ENCODE results near the gene DCP1A. TPM values are rescaled to one million over a fixed set of nuclear protein-coding genes. Genes with fewer than 3 reads are reported as not detected.
"Not testable (repeated sequence)": the region's sequence is repeated elsewhere in the genome, so short reads cannot be mapped to it uniquely, and the experiment has no call there.

The DCP1A gene
- total RNA-seq, 1 donor from 2014 or later: 32.9 TPM

DNA sequence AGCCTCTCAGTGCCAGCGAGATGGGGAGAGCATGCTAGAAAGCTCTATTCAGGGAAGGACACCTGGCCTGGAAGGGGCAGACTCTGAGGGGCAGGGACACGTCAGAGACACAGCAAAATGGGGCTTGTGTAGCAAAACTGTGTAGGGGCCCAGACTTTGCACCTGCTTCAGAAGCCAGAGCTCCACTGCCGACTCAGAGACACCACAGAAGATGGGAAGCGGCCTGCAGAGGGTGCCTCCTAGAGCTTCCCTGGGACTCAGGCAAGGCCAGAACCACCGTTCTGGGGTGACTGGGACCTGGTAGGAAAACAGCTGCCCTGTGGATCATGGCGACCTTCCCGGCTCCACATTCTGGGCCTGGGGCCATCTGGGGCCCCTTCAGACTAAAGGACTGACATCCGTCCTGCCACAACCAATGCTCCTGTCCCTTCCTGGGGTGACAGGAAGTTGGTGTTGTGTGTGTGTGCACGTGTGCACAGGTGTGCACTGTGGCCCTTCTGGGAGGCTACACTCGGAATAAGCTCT is 74.1 kb downstream of the DCP1A start:
- no peaks in the 10 kb centered on the region for H3K27me3 ChIP-seq
- DNase-seq (ENCODE audit: extremely low spot score in 2 of 2): no peak
- no peak overlapping the region for H3K27ac ChIP-seq
- no peaks in the 10 kb centered on the region for H3K36me3 ChIP-seq
- no peaks in the 10 kb centered on the region for H3K9me3 ChIP-seq
- H3K4me3 ChIP-seq: no peak overlapping the region
- intact Hi-C loops (cut with DNase I): no loop called here
- TF ChIP-seq, protein P1, sequence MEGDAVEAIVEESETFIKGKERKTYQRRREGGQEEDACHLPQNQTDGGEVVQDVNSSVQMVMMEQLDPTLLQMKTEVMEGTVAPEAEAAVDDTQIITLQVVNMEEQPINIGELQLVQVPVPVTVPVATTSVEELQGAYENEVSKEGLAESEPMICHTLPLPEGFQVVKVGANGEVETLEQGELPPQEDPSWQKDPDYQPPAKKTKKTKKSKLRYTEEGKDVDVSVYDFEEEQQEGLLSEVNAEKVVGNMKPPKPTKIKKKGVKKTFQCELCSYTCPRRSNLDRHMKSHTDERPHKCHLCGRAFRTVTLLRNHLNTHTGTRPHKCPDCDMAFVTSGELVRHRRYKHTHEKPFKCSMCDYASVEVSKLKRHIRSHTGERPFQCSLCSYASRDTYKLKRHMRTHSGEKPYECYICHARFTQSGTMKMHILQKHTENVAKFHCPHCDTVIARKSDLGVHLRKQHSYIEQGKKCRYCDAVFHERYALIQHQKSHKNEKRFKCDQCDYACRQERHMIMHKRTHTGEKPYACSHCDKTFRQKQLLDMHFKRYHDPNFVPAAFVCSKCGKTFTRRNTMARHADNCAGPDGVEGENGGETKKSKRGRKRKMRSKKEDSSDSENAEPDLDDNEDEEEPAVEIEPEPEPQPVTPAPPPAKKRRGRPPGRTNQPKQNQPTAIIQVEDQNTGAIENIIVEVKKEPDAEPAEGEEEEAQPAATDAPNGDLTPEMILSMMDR (IDR thresholded peaks at IDR 0.05): no peak
- no peak for TF ChIP-seq POLR2A (IDR thresholded peaks at IDR 0.05)
- TF ChIP-seq POLR2AphosphoS5 (IDR thresholded peaks at IDR 0.05; ENCODE audit: insufficient read depth in 1 of 2, low read depth in 1 of 2): no peak
- H3K4me1 ChIP-seq: peaks cover 25% of the 10 kb centered on the region

DNA sequence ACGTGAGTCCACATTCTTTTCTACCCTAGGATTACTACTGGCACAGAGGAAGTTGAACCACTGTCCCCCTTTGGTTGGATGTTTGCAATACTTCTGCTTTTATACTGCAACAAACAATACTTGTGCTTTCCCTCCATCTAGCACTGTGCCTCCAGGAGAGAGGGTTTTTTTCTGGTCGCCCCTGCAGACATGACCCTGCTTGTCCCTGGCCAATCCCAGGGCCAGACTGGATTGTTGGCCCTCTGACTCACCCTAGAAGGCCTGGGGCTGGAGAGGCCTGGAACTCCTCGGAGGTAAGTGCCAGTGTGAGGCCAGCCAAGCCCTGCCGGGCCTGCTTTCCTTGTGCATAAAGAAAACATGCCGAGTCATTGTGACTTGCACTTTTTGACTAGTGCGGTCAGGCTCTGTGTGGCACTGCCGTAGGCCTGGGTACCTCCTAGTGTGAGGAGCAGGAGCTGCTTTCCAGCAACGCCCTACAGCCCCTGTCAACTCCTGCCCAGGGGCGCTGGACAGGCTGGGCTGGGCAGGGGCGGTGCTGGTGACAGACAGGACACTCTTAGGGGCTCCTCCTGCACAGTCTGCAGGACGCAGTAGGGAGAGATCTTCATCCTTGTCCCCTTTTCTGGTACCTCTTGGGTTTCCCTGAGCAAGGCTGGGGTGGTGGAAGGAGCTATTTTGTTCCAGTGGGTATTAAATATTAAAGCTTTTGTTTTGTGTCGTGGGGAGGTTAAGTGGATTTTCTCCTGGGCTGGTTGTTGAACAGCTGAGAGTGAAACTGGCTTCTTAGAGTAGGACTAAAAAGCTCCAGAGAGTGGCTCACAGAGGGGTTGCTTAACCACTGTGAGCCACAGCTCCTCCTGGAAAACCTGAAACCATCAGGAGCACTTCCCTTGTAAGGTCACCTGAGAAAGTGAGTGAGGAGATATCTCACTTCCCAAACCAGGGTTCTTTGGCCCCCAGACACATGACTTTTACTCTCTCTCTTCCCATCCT is 77.2 kb downstream of the DCP1A start:
- TF ChIP-seq, protein P1 (IDR thresholded peaks at IDR 0.05): no peak
- TF ChIP-seq POLR2A (IDR thresholded peaks at IDR 0.05) (no peak), POLR2AphosphoS5 (IDR thresholded peaks at IDR 0.05; ENCODE audit: insufficient read depth in 1 of 2, low read depth in 1 of 2) (peak; percentile 84 to 88)
- H3K27me3 ChIP-seq: no peaks in the 10 kb centered on the region
- intact Hi-C loops (cut with DNase I): no loop called here
- H3K27ac ChIP-seq: peak overlapping the region; percentile 82
- no peaks in the 10 kb centered on the region for H3K9me3 ChIP-seq
- no peak overlapping the region for H3K4me3 ChIP-seq
- peak in 1 of 2 donors; percentile 94 for DNase-seq (ENCODE audit: extremely low spot score in 2 of 2)
- peaks cover 25% of the 10 kb centered on the region for H3K4me1 ChIP-seq
- H3K36me3 ChIP-seq: no peaks in the 10 kb centered on the region

DNA sequence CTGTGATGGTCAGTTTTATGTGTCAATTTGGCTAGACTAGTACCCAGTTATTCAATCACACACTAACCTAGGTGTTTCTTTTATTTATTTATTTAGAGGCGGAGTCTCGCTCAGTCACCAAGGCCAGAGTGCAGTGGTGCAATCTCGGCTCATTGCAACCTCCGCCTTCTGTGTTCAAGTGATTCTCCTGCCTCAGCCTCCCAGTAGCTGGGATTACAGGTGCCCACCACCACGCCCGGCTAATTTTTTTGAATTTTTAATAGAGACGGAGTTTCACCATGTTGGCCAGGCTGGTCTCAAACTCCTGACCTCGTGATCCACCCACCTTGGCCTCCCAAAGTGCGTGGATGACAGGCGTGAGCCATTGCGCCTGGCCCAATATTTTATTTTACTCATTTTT is 78.2 kb downstream of the DCP1A start:
- H3K9me3 ChIP-seq; intact Hi-C loops (cut with DNase I); H3K36me3 ChIP-seq; H3K27me3 ChIP-seq; H3K4me3 ChIP-seq; DNase-seq (ENCODE audit: extremely low spot score in 2 of 2): not testable (repeated sequence)
- Histone ChIP-seq H3K4me1 (peaks cover 25% of the 10 kb centered on the region), H3K27ac (peak overlapping the region; percentile 82)

DNA sequence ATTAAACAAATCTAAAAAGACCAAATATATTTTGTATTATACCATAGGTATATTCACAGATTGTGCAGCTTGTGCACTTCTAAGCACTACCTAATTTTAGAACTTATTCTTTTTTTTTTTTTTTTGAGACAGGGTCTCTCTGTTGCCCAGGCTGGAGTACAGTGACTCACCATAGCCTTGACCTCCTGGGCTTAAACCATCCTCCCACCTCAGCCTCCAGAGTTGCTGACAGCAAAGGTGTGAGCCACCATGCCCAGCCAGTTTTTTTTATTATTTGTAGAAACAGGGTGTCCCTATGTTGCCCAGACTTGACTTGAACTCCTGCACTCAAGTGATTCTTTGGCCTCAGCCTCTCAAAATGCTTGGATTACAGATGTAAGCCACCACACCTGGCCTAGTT is 79.6 kb downstream of the DCP1A start:
- H3K36me3 ChIP-seq: no peaks in the 10 kb centered on the region
- no peaks in the 10 kb centered on the region for H3K9me3 ChIP-seq
- no peaks in the 10 kb centered on the region for H3K27me3 ChIP-seq
- H3K4me1 ChIP-seq: peaks cover 25% of the 10 kb centered on the region
- no peak overlapping the region for H3K4me3 ChIP-seq
- intact Hi-C loops (cut with DNase I): no loop called here
- H3K27ac ChIP-seq: no peak overlapping the region
- no peak for TF ChIP-seq POLR2AphosphoS5 (IDR thresholded peaks at IDR 0.05; ENCODE audit: insufficient read depth in 1 of 2, low read depth in 1 of 2)
- TF ChIP-seq, protein P1 (IDR thresholded peaks at IDR 0.05): no peak
- no peak for TF ChIP-seq POLR2A (IDR thresholded peaks at IDR 0.05)
- no peak for DNase-seq (ENCODE audit: extremely low spot score in 2 of 2)

DNA sequence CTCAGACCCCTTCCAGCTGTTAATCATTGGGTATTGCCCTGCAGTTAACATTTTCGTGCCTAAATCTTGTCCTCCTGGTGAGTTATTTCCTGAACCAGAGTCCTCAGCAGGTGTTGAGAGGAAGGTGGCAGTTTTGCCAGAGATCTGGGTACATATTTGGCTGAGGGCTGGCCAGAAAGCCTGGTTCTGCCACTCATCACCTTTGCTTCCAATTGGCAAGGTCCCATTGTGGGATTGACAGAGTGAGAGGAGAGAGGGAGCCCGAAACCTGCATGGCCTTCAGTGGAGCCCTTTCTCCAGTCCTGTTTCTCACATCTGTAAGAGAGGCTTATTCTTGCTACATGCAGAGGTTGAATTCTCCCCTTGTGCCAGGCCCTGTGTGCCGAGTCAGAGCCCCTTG is 82.6 kb downstream of the DCP1A start:
- DNase-seq (ENCODE audit: extremely low spot score in 2 of 2): no peak
- Histone ChIP-seq H3K36me3 (no peaks in the 10 kb centered on the region), H3K9me3 (no peaks in the 10 kb centered on the region), H3K27me3 (no peaks in the 10 kb centered on the region), H3K27ac (no peak overlapping the region), H3K4me3 (no peak overlapping the region), H3K4me1 (peaks cover 15% of the 10 kb centered on the region)
- intact Hi-C loops (cut with DNase I): no loop called here
- TF ChIP-seq, protein P1 (IDR thresholded peaks at IDR 0.05): no peak
- peak in 1 of 2 donors; percentile 21 for TF ChIP-seq POLR2AphosphoS5 (IDR thresholded peaks at IDR 0.05; ENCODE audit: insufficient read depth in 1 of 2, low read depth in 1 of 2)
